ENCODE data around the gene GDPD2.
A peak's percentile ranks its signal among the peaks of the same experiment; 100 is the strongest.

Gene GDPD2

GRCh38 chrX:70476934-70477733 is 54.0 kb downstream of the GDPD2 start:
- Histone ChIP-seq H3K9ac (ENCODE audit: insufficient read length) (no peak overlapping the region), H3K36me3 (ENCODE audit: insufficient read depth, low read length) (peaks cover 3% of the 10 kb centered on the region; the same call in 1 of the 2 replicates), H3K27ac (no peak overlapping the region), H3K9me3 (ENCODE audit: low read depth, low read length) (no peaks in the 10 kb centered on the region), H3K4me3 (0 out of 2 replicates have a peak overlapping the region, but pooled peaks have one; percentile 14)
- peak; percentile 34 for DNase-seq (ENCODE audit: low read depth, low spot score)
- TF ChIP-seq FOXP2 (optimal IDR thresholded peaks at IDR 0.05; ENCODE audit: control extremely low read depth, extremely low read length, insufficient read depth) (no peak), POLR2AphosphoS5 (IDR thresholded peaks at IDR 0.05; ENCODE audit: borderline replicate concordance, low read depth, low read length) (no peak), EZH2 (IDR thresholded peaks at IDR 0.05) (no peak)

DNA sequence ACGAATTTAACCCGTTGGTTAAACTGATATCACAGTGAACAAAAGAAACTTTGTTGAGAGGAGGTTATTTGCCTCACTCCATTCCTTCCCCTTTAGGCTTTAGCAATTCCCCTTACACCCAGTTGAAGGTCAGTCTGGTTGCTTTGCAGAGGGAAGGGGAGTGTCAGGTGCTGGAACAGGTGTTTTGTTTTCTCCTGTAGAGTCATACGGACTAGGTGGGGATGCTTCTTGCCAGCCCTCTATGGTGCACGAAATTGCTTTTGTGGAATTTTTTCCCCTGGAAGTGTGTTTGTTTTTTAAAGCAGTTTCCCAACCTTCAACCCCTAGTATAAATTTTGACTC is 54.6 kb downstream of the GDPD2 start:
- DNase-seq (ENCODE audit: low read depth, low spot score), result no peak
- TF ChIP-seq FOXP2 (optimal IDR thresholded peaks at IDR 0.05; ENCODE audit: control extremely low read depth, extremely low read length, insufficient read depth) (no peak), EZH2 (IDR thresholded peaks at IDR 0.05) (no peak)
- Histone ChIP-seq H3K27ac (no peak overlapping the region), H3K4me3 (no peak overlapping the region), H3K9ac (ENCODE audit: insufficient read length) (no peak overlapping the region), H3K36me3 (ENCODE audit: insufficient read depth, low read length) (peaks cover 3% of the 10 kb centered on the region; the same call in 1 of the 2 replicates), H3K9me3 (ENCODE audit: low read depth, low read length) (no peaks in the 10 kb centered on the region)

DNA sequence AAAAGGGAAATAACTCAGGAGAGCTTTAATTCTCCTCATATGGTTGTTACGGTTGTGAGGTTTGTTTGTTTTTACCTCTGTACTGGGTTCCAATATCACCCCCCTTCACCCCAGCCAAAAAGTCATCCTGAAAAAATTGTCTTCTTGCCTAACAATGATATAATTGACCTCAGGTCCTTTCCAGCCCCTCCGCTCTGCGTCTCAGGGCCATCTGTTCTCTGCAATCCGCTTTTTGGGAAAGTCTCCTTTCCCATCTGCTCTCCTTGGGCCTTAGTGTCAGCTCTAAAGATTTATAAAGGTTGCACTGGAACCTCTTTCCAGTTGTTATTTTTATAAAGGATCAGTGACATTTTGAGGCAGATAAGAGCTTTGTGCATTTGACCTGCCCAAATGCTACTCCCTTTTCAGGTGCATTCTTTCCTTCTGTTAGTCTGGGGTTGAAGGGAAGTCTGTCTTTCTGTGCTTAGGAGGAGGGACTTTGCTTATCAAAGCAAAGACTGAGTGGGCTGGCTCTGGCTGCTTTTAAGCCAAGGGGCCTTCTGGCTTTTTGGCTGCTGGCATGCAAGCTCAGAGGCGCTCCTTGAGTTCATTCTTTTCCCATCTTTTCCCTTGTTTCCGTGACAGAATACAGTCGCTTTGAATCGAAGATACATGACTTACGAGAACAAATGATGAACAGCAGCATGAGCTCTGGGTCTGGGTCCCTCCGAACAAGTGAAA is 55.6 kb downstream of the GDPD2 start:
- H3K4me3 ChIP-seq, result no peak overlapping the region

DNA sequence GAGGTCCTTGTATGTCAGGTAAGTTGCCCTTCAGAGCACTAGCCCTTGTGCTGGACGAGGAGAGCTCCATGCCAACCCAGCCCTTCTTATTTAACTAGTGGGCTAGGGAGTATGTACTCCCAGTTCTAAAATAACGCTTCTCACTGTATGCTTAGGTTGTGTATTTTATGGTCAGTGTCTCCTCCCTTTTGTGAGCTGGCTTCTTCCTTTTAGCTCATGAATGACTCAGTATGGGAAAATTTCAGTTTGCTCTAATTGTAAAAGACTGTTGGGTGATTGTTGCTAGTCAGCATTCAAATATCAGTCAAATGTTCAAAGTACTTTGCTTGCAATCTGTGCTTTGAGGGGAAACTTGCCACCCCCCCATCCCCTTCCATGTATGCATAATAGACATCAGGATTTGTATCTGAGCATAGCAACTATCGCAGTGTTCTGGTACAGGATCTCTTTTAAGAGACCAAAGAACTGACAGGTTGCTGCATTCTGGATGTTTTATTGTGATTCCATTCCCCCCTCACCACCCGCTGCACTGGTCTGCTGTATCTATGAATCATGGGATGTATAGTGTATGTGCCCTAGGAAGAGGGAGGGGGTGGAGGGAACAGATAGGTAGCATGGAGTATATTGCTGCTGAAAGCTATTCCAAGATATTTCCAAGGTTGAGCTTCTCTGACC is 56.3 kb downstream of the GDPD2 start:
- Histone ChIP-seq H3K4me3 (no peak overlapping the region), H3K36me3 (ENCODE audit: insufficient read depth, low read length) (peaks cover 3% of the 10 kb centered on the region; the same call in 1 of the 2 replicates), H3K9me3 (ENCODE audit: low read depth, low read length) (no peaks in the 10 kb centered on the region), H3K27ac (no peak overlapping the region), H3K9ac (ENCODE audit: insufficient read length) (no peak overlapping the region)
- no peak for DNase-seq (ENCODE audit: low read depth, low spot score)
- no peak for TF ChIP-seq POLR2AphosphoS5 (IDR thresholded peaks at IDR 0.05; ENCODE audit: borderline replicate concordance, low read depth, low read length)
- no peak for TF ChIP-seq EZH2 (IDR thresholded peaks at IDR 0.05)
- no peak for TF ChIP-seq FOXP2 (optimal IDR thresholded peaks at IDR 0.05; ENCODE audit: control extremely low read depth, extremely low read length, insufficient read depth)

More for the DNA sequence above, 55.6 kb downstream of the GDPD2 start:
- no peak overlapping the region for H3K9ac ChIP-seq (ENCODE audit: insufficient read length)
- no peak for DNase-seq (ENCODE audit: low read depth, low spot score)
- H3K9me3 ChIP-seq (ENCODE audit: low read depth, low read length), result no peaks in the 10 kb centered on the region
- H3K27ac ChIP-seq, result no peak overlapping the region
- no peak for TF ChIP-seq FOXP2 (optimal IDR thresholded peaks at IDR 0.05; ENCODE audit: control extremely low read depth, extremely low read length, insufficient read depth)
- no peak for TF ChIP-seq POLR2AphosphoS5 (IDR thresholded peaks at IDR 0.05; ENCODE audit: borderline replicate concordance, low read depth, low read length)
- TF ChIP-seq EZH2 (IDR thresholded peaks at IDR 0.05), result no peak
- H3K36me3 ChIP-seq (ENCODE audit: insufficient read depth, low read length), result peaks cover 3% of the 10 kb centered on the region; the same call in 1 of the 2 replicates

DNA sequence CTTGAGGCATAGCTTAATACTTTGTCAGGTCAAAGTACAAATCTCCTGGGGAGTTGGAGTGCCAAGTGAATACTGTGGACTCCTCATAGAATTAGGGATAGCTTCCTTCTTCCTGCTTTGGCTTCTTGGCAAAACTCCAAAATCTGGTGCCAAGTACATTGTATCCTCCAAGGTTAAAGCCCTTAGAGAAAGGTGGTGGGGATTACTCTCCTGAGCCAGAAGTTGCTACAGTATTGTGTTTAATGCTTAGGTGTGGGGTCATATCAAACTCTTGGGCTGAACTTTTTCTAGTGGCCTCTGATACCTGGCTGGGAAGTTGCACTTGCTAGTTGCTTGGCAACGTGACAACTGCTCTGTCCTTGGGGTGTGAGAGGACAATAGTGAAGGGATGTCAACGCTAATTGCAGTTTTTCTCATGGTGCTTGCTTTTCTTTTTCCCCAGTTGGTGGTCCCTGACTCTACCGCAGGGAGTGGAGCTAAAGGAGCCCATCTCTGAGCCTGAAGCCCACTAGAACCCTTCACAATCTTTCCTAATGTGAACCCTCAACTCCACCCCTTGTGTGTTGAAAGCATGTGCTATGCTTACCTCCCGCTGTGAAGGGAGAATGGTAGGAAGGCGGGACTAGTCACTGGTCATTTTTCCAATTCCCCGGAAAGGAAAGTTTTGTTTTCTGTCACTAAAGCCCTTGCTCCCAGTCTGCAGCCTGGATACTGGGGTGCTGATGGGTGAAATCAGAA is 57.0 kb downstream of the GDPD2 start:
- peaks cover 3% of the 10 kb centered on the region; the same call in 1 of the 2 replicates for H3K36me3 ChIP-seq (ENCODE audit: insufficient read depth, low read length)
- H3K9ac ChIP-seq (ENCODE audit: insufficient read length), result no peak overlapping the region
- H3K9me3 ChIP-seq (ENCODE audit: low read depth, low read length), result no peaks in the 10 kb centered on the region
- no peak overlapping the region for H3K4me3 ChIP-seq
- TF ChIP-seq EZH2 (IDR thresholded peaks at IDR 0.05), result no peak
- TF ChIP-seq FOXP2 (optimal IDR thresholded peaks at IDR 0.05; ENCODE audit: control extremely low read depth, extremely low read length, insufficient read depth), result no peak
- no peak for TF ChIP-seq POLR2AphosphoS5 (IDR thresholded peaks at IDR 0.05; ENCODE audit: borderline replicate concordance, low read depth, low read length)
- no peak for DNase-seq (ENCODE audit: low read depth, low spot score)
- H3K27ac ChIP-seq, result no peak overlapping the region

DNA sequence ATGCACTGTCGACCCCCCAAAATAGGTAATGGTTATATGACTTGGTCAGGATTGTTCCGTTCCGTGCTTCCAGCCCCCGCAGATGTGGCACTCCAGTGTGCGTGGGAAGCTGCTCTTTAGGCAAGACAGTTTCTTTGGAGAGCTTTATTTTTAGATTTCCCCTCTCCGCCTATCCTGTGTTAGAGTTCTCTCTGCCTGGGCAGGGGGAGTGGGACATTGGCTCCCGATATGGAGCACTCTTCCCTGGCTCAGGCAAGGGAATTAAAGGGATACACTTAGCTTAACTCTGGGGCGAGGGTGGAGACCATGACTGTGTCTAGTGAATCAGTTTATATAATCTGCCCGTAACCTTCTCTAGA is 57.5 kb downstream of the GDPD2 start:
- no peak for DNase-seq (ENCODE audit: low read depth, low spot score)
- no peak overlapping the region for H3K4me3 ChIP-seq
- H3K9ac ChIP-seq (ENCODE audit: insufficient read length), result no peak overlapping the region
- H3K36me3 ChIP-seq (ENCODE audit: insufficient read depth, low read length), result peaks cover 3% of the 10 kb centered on the region; the same call in 1 of the 2 replicates
- H3K9me3 ChIP-seq (ENCODE audit: low read depth, low read length), result no peaks in the 10 kb centered on the region
- no peak overlapping the region for H3K27ac ChIP-seq
- TF ChIP-seq FOXP2 (optimal IDR thresholded peaks at IDR 0.05; ENCODE audit: control extremely low read depth, extremely low read length, insufficient read depth) (no peak), EZH2 (IDR thresholded peaks at IDR 0.05) (no peak), POLR2AphosphoS5 (IDR thresholded peaks at IDR 0.05; ENCODE audit: borderline replicate concordance, low read depth, low read length) (no peak)

DNA sequence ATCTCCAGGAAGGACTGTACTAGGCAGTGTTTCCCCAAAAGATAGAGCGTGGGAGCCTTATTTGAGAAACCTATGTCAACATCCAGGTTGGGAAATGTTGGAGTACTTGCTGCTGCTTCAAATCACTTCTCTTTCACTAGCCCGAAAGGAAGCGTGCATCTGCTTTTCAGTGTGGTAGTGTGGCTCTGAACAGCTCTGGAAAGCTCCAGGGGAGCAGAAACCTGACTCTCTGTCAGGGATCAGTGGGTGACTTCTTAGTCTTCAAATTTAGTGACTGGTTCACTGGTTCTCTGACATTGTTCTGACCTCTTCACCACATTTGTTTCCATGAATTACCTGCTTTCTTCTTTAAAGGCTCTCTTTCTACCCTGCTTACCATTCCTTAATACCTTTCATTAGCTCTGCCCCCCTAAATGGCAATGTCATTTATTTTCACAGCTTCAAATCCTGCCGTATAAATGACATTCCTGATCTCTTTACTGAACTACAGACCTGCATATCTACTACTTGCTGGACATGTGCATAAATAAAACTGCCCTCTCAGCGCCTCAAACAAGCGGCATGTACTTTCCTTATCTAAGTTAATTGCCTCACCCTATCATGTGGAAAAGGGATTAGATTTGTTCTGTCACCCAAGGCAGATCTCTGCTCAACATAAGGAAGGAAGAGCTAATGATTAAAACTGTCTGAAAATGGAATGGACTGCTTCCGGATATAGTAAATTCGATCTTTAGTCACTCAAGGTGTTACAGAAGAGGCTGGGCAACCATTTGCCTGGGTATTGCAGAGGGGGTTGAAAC is 58.6 kb downstream of the GDPD2 start:
- peaks cover 3% of the 10 kb centered on the region; the same call in 1 of the 2 replicates for H3K36me3 ChIP-seq (ENCODE audit: insufficient read depth, low read length)
- H3K9ac ChIP-seq (ENCODE audit: insufficient read length), result no peak overlapping the region
- no peak overlapping the region for H3K4me3 ChIP-seq
- no peak for DNase-seq (ENCODE audit: low read depth, low spot score)
- H3K27ac ChIP-seq, result no peak overlapping the region
- H3K9me3 ChIP-seq (ENCODE audit: low read depth, low read length), result no peaks in the 10 kb centered on the region
- TF ChIP-seq POLR2AphosphoS5 (IDR thresholded peaks at IDR 0.05; ENCODE audit: borderline replicate concordance, low read depth, low read length), result no peak
- no peak for TF ChIP-seq FOXP2 (optimal IDR thresholded peaks at IDR 0.05; ENCODE audit: control extremely low read depth, extremely low read length, insufficient read depth)
- no peak for TF ChIP-seq EZH2 (IDR thresholded peaks at IDR 0.05)

All from SK-N-MC (cell line).